Measurements from ENCODE around the gene FAM210B. TPM values are rescaled to one million over a fixed set of nuclear protein-coding genes. Genes with fewer than 3 reads are reported as not detected.
A peak's percentile ranks its signal among the peaks of the same experiment; 100 is the strongest.

FAM210B gene
- total and polyA plus RNA-seq, 2 of the 13 experiments (the other 11 are each of a cell fraction or from before 2014, with no cell fraction given) = 75.9 to 107 TPM

DNA sequence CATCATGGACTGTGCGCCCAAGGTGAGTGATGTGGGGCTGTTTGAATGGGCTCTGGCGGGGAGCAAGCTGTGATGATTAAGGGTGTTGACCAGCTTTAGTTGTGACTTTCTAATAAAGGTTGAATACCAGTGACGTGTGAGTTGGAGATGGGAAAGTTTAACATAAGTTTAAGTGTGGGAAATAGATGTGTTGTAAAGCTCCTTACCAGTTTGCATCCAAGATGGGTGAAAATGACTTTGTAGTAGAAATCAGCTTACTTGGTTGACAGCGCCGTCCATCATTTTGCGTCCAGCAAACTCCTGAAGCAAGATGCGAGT, 53.7 kb downstream of the FAM210B start (continued):
- TF ChIP-seq, protein P1, sequence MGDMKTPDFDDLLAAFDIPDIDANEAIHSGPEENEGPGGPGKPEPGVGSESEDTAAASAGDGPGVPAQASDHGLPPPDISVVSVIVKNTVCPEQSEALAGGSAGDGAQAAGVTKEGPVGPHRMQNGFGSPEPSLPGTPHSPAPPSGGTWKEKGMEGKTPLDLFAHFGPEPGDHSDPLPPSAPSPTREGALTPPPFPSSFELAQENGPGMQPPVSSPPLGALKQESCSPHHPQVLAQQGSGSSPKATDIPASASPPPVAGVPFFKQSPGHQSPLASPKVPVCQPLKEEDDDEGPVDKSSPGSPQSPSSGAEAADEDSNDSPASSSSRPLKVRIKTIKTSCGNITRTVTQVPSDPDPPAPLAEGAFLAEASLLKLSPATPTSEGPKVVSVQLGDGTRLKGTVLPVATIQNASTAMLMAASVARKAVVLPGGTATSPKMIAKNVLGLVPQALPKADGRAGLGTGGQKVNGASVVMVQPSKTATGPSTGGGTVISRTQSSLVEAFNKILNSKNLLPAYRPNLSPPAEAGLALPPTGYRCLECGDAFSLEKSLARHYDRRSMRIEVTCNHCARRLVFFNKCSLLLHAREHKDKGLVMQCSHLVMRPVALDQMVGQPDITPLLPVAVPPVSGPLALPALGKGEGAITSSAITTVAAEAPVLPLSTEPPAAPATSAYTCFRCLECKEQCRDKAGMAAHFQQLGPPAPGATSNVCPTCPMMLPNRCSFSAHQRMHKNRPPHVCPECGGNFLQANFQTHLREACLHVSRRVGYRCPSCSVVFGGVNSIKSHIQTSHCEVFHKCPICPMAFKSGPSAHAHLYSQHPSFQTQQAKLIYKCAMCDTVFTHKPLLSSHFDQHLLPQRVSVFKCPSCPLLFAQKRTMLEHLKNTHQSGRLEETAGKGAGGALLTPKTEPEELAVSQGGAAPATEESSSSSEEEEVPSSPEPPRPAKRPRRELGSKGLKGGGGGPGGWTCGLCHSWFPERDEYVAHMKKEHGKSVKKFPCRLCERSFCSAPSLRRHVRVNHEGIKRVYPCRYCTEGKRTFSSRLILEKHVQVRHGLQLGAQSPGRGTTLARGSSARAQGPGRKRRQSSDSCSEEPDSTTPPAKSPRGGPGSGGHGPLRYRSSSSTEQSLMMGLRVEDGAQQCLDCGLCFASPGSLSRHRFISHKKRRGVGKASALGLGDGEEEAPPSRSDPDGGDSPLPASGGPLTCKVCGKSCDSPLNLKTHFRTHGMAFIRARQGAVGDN (CRISPR knock-in tag; IDR thresholded peaks at IDR 0.05) = 0 out of 2 replicates have a peak, but pooled peaks have one; percentile 12
- no peak for TF ChIP-seq ZNF136 (CRISPR knock-in tag; IDR thresholded peaks at IDR 0.05; ENCODE audit: low read depth)
- TF ChIP-seq, protein P2, sequence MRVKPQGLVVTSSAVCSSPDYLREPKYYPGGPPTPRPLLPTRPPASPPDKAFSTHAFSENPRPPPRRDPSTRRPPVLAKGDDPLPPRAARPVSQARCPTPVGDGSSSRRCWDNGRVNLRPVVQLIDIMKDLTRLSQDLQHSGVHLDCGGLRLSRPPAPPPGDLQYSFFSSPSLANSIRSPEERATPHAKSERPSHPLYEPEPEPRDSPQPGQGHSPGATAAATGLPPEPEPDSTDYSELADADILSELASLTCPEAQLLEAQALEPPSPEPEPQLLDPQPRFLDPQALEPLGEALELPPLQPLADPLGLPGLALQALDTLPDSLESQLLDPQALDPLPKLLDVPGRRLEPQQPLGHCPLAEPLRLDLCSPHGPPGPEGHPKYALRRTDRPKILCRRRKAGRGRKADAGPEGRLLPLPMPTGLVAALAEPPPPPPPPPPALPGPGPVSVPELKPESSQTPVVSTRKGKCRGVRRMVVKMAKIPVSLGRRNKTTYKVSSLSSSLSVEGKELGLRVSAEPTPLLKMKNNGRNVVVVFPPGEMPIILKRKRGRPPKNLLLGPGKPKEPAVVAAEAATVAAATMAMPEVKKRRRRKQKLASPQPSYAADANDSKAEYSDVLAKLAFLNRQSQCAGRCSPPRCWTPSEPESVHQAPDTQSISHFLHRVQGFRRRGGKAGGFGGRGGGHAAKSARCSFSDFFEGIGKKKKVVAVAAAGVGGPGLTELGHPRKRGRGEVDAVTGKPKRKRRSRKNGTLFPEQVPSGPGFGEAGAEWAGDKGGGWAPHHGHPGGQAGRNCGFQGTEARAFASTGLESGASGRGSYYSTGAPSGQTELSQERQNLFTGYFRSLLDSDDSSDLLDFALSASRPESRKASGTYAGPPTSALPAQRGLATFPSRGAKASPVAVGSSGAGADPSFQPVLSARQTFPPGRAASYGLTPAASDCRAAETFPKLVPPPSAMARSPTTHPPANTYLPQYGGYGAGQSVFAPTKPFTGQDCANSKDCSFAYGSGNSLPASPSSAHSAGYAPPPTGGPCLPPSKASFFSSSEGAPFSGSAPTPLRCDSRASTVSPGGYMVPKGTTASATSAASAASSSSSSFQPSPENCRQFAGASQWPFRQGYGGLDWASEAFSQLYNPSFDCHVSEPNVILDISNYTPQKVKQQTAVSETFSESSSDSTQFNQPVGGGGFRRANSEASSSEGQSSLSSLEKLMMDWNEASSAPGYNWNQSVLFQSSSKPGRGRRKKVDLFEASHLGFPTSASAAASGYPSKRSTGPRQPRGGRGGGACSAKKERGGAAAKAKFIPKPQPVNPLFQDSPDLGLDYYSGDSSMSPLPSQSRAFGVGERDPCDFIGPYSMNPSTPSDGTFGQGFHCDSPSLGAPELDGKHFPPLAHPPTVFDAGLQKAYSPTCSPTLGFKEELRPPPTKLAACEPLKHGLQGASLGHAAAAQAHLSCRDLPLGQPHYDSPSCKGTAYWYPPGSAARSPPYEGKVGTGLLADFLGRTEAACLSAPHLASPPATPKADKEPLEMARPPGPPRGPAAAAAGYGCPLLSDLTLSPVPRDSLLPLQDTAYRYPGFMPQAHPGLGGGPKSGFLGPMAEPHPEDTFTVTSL (CRISPR knock-in tag; IDR thresholded peaks at IDR 0.05; ENCODE audit: borderline replicate concordance) = 0 out of 2 replicates have a peak, but pooled peaks have one; percentile 1
- no peak for TF ChIP-seq MBD4 (IDR thresholded peaks at IDR 0.05; ENCODE audit: borderline replicate concordance, low read length)
- TF ChIP-seq ZNF883 (CRISPR knock-in tag; IDR thresholded peaks at IDR 0.05; ENCODE audit: not compliant biosample characterization) = peak; percentile 27
- TF ChIP-seq ZSCAN21 (CRISPR knock-in tag; IDR thresholded peaks at IDR 0.05; ENCODE audit: borderline replicate concordance) = no peak
- 0 out of 2 replicates have a peak, but pooled peaks have one; percentile 0 for TF ChIP-seq FOXC1 (CRISPR knock-in tag; IDR thresholded peaks at IDR 0.05; ENCODE audit: borderline replicate concordance)
- no peak for TF ChIP-seq TMF1 (CRISPR knock-in tag; IDR thresholded peaks at IDR 0.05; ENCODE audit: low read depth)
- TF ChIP-seq SRSF4 (IDR thresholded peaks at IDR 0.05; ENCODE audit: low read depth, low read length, poor library complexity, severe bottlenecking) = no peak
- TF ChIP-seq, protein P3, sequence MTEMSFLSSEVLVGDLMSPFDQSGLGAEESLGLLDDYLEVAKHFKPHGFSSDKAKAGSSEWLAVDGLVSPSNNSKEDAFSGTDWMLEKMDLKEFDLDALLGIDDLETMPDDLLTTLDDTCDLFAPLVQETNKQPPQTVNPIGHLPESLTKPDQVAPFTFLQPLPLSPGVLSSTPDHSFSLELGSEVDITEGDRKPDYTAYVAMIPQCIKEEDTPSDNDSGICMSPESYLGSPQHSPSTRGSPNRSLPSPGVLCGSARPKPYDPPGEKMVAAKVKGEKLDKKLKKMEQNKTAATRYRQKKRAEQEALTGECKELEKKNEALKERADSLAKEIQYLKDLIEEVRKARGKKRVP (CRISPR knock-in tag; IDR thresholded peaks at IDR 0.05) = no peak
- no peak for TF ChIP-seq RFX3 (CRISPR knock-in tag; IDR thresholded peaks at IDR 0.05)
- TF ChIP-seq, protein P4, sequence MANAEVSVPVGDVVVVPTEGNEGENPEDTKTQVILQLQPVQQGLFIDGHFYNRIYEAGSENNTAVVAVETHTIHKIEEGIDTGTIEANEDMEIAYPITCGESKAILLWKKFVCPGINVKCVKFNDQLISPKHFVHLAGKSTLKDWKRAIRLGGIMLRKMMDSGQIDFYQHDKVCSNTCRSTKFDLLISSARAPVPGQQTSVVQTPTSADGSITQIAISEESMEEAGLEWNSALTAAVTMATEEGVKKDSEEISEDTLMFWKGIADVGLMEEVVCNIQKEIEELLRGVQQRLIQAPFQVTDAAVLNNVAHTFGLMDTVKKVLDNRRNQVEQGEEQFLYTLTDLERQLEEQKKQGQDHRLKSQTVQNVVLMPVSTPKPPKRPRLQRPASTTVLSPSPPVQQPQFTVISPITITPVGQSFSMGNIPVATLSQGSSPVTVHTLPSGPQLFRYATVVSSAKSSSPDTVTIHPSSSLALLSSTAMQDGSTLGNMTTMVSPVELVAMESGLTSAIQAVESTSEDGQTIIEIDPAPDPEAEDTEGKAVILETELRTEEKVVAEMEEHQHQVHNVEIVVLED (CRISPR knock-in tag; IDR thresholded peaks at IDR 0.05; ENCODE audit: borderline replicate concordance) = no peak
- TF ChIP-seq TOE1 (CRISPR knock-in tag; IDR thresholded peaks at IDR 0.05) = no peak
- peak; percentile 28; the same call in 1 of the 2 replicates for TF ChIP-seq GLI4 (CRISPR knock-in tag; IDR thresholded peaks at IDR 0.05; ENCODE audit: borderline replicate concordance)
- TF ChIP-seq, protein P5, sequence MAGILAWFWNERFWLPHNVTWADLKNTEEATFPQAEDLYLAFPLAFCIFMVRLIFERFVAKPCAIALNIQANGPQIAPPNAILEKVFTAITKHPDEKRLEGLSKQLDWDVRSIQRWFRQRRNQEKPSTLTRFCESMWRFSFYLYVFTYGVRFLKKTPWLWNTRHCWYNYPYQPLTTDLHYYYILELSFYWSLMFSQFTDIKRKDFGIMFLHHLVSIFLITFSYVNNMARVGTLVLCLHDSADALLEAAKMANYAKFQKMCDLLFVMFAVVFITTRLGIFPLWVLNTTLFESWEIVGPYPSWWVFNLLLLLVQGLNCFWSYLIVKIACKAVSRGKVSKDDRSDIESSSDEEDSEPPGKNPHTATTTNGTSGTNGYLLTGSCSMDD (CRISPR knock-in tag; IDR thresholded peaks at IDR 0.05) = no peak
- TF ChIP-seq KAT7 (CRISPR knock-in tag; IDR thresholded peaks at IDR 0.05; ENCODE audit: borderline replicate concordance) = no peak
